NCI-H2171 treated with DMSO at 0.1 percent for 48 hours (cell line): ENCODE measurements around the gene KRTAP13-4.

Experiments
- DNase-seq: peaks from one replicate; lab custom pipeline; 2025; lab: John Stamatoyannopoulos, UW

Gene KRTAP13-4, protein sequence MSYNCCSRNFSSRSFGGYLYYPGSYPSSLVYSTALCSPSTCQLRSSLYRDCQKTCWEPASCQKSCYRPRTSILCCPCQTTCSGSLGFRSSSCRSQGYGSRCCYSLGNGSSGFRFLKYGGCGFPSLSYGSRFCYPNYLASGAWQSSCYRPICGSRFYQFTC

DNA sequence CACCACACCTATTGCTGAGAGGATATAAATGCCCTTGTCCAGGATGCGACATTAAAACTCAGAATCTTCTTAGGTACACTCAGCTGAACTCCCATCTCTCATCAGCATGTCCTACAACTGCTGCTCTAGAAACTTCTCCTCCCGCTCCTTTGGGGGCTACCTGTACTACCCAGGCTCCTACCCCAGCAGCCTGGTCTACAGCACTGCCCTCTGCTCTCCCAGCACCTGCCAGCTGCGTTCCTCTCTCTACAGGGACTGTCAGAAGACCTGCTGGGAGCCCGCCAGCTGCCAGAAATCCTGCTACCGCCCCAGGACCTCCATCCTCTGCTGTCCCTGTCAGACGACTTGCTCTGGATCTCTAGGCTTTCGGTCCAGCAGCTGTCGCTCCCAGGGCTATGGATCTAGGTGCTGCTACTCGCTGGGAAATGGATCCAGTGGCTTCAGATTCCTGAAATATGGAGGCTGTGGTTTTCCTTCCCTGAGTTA is at the start of gene KRTAP13-4:
KRTAP13-4 (plus strand) TSS at position 51 of the 486 bp plus-strand sequence; CDS start at position 107, 56 bp downstream.
- no peak for DNase-seq

DNA sequence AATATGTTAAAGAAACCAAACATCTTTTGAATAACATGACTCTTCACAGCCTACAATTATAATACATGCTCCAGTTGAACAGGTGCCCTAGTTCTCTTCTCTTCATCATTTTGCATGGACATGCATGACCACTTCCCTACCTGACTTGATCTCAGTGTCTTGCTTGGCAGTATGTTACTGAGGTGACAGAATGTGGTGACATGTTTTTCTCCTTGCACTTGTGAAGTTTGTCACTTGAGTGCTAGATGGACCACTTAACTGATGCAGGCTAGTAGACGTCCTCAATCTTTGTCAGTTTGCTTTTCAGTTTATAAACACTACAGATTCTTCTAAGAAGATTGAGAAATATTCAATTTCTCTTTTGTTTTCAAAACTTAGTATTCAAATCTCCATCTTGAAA is 47.8 kb upstream of the KRTAP13-4 start:
- no peak for DNase-seq

DNA sequence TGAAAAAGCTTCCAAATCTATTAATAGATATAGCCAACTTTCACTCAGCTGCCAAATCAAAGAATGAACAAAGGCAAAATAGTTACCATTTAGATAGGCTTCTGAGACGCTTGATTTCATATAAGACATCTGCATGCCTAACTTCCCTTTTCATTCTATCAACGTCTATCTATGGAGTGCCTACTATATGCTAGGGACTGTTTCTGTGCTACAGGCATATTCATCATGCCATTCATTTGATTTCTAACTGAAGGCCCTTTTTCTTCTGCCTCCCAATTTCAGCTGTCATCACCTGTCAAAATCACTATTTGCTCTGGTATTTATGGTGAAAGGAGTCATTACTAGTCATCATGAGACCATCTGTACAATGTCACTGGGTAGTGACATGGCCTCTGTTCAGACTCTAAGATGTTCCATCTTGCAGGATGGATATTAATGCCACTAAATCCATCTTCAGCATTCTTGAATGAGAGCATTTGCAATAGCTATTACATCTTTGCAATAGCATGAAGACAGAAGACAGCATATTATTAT is 38.5 kb upstream of the KRTAP13-4 start:
- no peak for DNase-seq

DNA sequence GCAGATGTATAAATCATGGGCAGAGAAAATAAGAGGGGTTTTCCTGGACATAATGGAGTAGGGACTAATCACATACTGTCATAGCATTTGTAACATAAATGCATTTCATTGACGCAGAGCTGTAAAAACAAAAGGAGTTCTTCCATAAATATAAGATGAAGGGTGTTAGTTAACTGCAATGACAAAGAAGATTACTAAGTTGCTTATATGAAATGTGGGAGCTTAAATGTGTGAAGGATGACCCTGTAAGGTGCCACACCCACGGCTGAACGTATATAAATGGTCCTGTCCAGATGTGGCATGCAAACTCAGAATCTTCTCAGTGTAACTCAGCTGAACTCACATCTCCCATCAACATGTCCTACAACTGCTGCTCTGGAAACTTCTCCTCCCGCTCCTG is 34.3 kb upstream of the KRTAP13-4 start, which contains the start of gene KRTAP13-1:
KRTAP13-1 (plus strand) TSS at position 301 of the 400 bp plus-strand sequence; CDS start at position 357, 56 bp downstream.
- no peak for DNase-seq

DNA sequence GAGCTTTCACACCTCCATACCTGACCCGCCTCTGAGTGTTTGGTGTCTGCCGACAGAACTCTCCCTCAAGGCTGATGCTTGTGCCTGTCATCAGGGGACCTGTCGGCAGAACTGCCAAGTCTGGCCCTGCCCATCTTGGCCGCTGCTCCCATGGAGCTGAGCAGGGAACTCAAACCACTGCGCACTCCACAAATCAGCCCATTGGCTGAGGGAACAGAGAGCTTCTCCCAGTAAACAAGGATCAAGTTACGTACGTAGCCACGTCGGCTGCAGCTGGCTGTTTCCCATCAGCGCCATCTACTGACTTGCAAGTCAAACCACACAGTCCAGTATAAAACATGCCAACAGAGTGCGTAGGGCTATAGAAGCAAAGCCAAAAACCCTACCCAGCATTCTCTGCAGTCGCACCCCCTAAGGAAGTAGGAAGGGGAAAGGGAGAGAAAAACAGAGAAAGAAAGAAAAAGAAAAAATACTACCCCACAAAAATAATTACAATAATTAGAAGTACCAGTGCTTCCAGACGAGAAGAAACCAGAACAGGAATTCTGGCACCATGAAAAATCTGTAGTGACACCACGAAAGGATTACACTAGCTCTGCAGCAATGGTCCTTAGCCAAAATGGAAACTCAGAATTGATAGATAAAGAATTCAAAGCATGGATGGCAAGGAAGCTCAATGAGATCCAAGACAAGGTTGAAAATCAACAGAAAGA is 21.1 kb upstream of the KRTAP13-4 start:
- DNase-seq = peak; percentile 93

DNA sequence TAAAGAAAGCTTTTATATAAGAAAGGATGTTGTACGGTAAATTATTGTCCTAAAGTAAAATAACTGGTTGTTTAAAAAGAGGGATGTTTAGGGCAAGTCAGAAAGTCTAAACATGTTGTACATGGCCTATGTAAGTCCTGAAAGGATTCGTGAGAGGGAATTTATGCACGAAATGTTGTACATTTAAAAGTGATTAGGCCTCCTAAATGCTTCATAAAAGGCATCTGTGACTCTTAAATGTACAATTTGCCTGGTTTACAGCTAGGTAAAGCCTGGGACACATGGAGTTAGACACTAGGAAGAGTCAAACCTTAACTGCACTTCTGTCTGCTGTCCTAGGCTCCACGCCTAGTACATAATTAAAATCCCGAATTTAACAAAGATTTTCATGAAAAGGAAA is 14.0 kb upstream of the KRTAP13-4 start:
- no peak for DNase-seq

DNA sequence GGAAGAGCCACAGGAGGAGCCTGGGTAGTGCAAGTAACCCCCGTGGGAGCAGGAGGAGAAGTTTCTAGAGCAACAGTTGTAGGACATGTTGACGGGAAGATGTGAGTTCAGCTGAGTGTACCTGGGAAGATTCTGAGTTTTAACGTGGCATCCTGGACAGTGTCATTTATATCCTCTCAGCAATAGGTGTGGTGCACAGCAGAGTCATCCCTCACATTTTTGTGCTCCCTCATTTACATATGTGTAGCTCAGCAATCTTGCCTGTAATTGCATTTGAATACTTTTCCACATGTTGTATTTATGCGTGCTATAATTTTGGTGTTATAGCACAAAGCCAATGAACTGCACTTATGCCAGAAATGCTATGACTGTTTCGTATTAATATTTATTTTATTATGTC is 4.2 kb upstream of the KRTAP13-4 start, which contains the start of gene KRTAP13-3:
KRTAP13-3 (minus strand) TSS at position 101 of the 400 bp plus-strand sequence; CDS start at position 87, 14 bp downstream.
- no peak for DNase-seq

DNA sequence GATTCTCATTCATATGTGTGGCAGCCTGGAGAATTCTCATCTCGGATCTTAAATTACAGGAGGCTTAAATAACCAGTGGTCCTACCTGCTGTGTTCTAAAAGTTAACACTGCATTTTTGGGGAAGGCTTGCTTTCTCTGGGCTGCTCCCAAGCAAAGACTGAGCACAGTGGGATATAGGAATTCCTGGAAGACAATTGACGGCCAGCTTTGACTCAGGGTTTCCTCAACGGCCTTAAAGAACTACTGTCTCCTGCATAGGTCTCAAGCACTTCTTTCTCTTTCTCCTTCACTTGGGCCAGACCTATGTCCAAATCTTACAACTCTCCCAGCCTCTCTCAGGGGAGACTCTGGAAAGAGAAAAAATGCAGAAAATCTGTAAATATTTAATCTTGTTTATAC is 3.3 kb upstream of the KRTAP13-4 start:
- no peak for DNase-seq

DNA sequence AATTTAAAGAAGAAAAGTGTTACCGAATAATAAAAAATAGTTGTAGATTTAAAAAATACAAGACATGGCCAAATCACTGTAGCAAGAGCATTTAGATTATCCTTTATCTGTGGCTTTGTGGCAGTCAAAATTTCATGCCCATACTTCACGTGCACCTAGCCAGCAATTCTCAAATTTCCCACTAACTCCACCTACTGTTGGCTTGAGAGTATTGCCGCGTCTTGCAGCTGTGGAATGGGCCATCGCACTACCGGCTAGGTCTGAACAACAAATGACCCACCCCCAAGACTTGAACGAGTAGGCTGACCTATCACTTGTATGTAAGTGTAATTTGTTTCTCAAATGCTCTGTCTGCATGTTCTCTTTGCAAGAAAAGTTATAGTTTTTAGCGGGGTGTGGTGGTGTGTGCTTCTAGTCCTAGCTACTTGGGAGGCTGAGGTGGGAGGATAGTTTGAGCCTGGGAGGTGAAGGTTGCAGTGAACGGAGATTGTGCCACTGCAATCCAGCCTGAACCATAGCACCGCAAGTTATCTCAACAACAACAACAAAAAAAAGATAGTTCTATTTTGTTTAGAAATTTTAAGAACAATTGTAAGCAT is 4.1 kb downstream of the KRTAP13-4 start:
- DNase-seq = peak; percentile 22

DNA sequence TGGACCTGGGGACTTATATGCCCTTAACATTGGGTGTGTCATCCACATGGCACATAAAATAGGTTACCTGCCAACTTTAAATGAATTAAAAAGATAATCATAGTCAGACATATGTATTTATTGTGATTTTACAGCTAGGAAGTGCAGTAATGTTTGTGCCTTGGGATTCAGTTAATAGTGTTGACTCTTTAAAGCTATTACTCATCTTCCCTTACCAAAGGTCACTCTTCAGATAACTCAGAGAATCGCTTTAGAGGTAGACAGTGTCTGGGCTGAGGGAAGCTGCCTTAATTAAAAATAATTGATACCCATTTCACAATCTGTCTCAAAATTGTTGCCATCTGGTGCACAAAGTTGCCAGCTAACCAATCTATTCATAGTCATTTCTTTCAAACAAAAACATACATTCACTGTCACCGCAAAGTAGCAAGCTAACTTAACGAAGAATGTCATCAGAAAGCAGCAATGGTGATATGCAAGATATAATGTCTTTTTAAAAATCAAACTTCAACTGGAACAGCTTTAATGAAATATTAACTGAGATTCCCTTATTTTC is 7.1 kb downstream of the KRTAP13-4 start:
- DNase-seq = no peak

DNA sequence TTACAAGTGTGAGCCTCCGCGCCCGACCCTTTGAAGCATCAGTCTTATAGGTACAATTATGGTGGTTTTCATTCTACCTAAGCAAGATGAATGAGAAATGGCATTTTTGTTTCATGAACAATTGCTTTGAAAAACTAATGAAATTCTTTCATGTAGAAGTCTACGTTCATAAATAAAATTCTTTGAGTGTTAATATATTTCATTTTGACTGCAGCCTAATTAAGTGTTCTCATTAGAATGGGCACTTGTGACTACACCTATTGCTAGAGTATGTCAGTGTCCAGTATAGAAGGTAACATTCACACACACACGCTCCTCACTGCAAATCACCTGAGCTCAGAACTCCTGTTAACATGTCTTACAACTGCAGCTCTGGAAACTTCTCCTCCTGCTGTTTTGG is 10.0 kb downstream of the KRTAP13-4 start, which contains the start of gene KRTAP15-1:
KRTAP15-1 (plus strand) TSS at position 301 of the 400 bp plus-strand sequence; CDS start at position 354, 53 bp downstream.
- no peak for DNase-seq

DNA sequence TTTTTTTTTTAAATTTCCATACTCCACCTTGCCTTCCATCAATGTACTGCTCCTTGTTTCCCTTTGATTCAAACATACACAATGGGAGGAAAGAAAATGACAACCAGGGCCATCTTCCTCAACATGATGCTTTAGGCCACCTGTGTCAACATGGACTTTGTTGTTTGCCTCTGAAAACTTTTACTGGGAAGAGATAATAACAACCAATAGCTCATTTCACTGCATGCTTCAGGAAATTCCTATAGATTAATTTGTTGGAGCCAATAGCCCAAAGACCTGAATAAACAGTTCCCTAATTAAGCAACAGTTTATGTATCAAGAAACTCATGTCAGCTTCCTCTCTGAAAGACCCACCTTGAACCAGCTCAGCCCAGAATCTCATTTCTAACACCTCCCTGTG is 13.2 kb downstream of the KRTAP13-4 start:
- DNase-seq = no peak

DNA sequence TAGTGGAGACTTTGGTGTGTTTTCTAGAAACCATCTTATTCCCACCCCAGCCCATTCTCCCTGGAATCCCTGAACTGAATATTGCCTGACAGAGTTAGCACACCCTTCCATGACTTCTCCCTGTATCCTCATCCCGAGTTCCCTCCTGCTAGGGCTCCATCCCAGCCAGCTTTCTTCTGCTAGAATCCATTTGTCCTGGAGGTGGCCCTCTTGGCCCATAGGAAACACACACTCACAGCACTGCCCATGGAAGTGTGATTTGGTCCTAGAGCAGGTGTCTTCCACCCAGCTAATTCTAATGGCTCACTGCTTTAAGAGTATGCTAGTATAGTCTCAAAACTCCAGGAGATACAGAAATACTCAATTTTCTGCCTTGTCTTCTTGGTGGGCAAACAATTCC is 14.2 kb downstream of the KRTAP13-4 start:
- no peak for DNase-seq

DNA sequence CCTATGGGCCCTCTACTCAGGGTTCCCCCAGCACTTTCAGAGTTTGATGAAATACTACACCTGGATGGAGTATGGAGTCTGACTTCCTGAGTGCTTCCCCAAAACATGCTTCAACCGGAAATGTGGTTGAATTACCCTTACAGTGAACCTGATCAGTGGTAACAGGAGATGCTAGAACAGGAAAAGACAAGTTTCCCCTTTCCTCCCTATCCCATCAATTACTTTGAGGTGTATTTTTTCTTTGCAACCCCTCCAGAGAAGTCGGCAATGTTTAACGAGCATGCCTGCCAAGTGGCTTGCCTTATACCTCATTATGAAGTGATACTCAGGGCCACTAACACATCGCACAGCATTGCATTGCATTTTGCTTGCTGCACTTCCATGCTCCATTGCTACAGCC is 17.0 kb downstream of the KRTAP13-4 start:
- DNase-seq = no peak

DNA sequence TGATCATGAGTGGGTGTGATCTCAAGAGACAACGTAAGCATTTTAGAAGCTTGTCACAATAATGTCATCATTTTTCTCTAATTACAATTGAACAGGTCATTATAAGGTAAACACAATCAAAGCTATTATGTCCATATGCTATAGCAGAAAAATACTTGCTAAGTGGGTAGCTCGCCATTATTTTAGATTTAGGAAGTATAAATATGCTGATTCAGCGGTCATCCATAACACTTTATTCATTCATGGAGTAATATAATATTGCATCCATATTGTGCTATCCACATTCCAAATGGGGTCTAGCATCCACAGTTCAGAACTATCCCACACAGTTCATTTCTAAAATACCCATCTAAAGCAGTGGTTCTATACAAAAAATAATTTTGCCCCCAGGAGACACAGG is 18.5 kb downstream of the KRTAP13-4 start:
- DNase-seq = no peak

DNA sequence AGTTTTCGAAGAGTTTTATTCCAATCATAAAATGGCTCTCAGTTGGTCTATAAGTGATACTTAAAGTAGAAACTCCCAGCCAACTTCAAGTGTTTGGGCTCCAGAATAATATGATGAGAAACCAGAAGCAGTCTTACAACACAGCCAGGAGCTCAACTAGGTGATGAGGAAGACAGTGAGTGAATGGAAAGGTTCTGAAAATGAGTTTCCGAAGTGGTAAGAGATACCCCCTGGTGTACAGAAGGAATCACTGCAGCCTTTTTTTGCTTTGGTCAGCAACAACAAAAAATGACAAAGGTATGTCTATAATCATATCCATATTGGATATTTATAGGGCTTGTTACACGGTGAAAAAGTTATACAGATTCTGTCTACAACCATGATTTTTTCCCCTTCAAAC is 33.7 kb downstream of the KRTAP13-4 start:
- DNase-seq = peak; percentile 20

DNA sequence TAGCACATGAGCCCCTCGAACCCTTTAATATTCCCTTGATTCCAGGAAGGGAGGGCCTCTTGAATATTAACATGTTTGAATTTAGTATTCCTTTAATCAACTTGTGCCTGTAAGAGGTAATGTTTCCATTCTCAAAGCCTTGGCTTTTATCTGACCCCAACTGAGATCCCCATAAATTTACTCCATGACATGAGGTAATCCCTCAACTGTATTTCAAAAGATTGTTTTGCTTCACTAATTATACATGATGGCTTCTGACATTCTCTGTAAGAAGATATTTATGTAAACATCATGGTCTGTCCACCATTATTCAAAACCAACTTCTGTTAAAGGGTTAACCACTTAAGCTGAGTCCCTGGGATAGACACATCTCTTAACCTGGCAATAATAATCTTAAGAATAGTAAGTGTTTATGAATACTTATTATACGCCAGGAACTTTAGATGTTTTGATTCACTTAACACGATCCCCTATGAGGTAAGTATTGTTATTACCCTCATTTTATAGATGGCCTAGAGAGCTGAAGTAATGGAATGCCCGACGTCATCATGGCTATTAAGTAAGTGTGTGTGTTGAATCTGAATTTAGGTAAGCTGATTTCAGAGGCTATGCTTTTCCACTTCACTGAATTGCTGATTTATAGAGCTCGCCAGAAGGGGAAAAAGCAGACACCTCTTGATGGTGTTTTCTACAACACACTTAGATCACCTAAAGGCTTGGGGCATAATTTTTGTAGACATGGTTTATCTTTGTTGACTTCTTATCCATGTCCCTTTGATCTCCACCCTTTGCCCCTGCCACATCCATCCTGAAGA is 39.1 kb downstream of the KRTAP13-4 start:
- no peak for DNase-seq

DNA sequence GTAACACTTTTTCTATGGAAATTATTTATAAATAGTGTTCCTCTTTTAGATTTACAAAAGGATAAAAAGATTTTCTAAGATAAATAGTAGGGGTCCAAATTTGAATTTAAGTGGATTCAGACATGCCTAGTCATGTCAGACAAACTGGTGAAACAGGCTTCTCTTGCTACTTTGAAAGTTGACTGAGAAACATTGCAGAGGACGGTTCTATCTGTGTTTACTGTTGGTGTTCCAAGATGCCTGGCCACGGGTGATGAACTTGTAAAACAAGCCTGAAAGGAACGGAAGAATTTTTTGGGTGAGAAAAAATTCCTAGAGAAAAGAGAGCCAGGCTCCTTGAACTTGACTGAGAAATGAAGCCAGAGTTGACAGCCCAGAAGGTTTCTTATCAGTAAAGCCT is 48.0 kb downstream of the KRTAP13-4 start:
- DNase-seq = no peak

DNA sequence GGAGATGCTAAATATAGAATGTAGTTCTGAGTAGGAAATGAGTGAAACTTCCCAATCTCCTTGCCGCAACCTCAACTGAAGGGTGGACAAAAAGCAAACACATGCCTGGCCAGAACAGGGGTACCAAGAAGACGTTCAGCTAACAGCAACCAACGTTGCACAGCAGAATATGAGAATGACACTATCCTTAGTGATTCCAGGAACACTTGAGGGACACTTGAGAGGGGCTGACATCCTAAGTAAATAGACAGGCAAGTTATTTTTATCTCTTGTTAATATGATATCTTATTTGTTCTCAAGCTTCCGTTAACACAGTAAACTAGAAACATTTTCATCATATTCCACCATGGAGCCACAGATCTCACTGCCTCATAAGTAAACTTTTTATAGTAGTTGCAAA is 49.2 kb downstream of the KRTAP13-4 start:
- no peak for DNase-seq

DNA sequence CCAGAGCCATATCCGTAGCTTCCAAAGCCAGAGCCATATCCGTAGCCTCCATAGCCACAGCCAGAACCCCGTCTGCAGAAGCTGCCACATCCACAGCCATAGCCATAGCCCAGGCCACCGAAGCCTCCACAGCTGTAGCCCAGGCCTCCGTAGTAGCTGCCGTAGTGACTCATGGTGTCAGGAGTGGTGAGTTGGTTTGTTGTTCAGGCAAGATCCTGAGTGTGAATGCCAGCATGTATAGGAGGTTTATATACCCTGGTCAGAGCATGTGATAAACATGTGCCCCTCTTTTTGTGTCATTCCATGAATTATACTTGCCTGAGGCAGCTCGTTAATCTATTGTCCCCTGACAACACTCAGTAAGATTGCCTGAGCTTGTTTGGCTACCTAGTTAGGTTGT is 50.1 kb downstream of the KRTAP13-4 start, which contains the start of gene KRTAP19-1:
KRTAP19-1 (minus strand) TSS at position 223 of the 400 bp plus-strand sequence; CDS start at position 173, 50 bp downstream.
- no peak for DNase-seq
